HCT116 (cell line): ENCODE data around the gene GPR39.

ENCODE experiments used
- EZH2 ChIP-seq: fragments of 200-600 bp; sonication (generic); IDR thresholded peaks from 2 replicates; pipeline ENCODE4 v1.6.1; 2017; ENCODE audit warnings: antibody characterized with exemption, mixed run types
- POLR2AphosphoS5 ChIP-seq: IDR thresholded peaks from 2 replicates; pipeline ENCODE4 v1.6.1; 2011; ENCODE audit warnings: mild to moderate bottlenecking, low read depth, low read length, moderate library complexity
- SIN3A ChIP-seq: IDR thresholded peaks from 2 replicates; pipeline ENCODE4 v1.6.1; 2012; ENCODE audit warnings: low read depth
- YY1 ChIP-seq: IDR thresholded peaks from 2 replicates; pipeline ENCODE4 v1.6.1; 2011; ENCODE audit warnings: low read length, low read depth, moderate library complexity, mild to moderate bottlenecking; ENCODE audit not compliant: insufficient replicate concordance; ENCODE audit errors: extremely low read depth
- TF ChIP-seq, protein P1 (sequence below): IDR thresholded peaks from 2 replicates; pipeline ENCODE4 v1.6.1; 2012; ENCODE audit warnings: low read depth
- TF ChIP-seq, protein P2 (sequence below), 3 experiments: fragments of 200-600 bp in 1 of 3; sonication (generic) in 1 of 3; IDR thresholded peaks in 2 of 3; conservative IDR thresholded peaks in 1 of 3; 2 replicates each; pipeline ENCODE4 v1.5.1; 2012 to 2017; ENCODE audit warnings: low read depth in 2 of 3, low read length in 2 of 3, antibody characterized with exemption in 1 of 3, borderline replicate concordance in 1 of 3, control low read depth in 1 of 3, mild to moderate bottlenecking in 1 of 3, mixed read lengths in 1 of 3, mixed run types in 1 of 3, moderate library complexity in 1 of 3; ENCODE audit not compliant: insufficient read depth in 1 of 3
- TF ChIP-seq, protein P3 (sequence below): IDR thresholded peaks from 2 replicates; pipeline ENCODE4 v1.6.1; 2012

DNA sequence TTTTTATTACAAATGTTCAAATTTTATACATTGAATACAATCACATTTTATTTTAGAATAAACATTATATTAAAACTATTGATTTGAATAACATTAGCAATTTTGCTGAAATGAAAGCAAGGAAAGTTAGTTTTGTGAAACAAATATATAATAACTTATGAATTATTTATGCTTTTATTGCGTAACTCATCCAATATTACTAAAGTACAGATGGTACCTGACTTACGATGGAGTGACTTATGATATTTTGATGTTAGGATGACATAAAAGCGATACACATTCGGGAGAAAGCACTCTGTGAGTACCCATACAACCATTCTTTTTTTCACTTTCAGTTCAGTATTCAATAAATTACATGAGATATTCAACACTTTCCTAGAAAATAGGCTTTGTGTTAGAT is 26.5 kb downstream of the GPR39 start:
- TF ChIP-seq, protein P1, sequence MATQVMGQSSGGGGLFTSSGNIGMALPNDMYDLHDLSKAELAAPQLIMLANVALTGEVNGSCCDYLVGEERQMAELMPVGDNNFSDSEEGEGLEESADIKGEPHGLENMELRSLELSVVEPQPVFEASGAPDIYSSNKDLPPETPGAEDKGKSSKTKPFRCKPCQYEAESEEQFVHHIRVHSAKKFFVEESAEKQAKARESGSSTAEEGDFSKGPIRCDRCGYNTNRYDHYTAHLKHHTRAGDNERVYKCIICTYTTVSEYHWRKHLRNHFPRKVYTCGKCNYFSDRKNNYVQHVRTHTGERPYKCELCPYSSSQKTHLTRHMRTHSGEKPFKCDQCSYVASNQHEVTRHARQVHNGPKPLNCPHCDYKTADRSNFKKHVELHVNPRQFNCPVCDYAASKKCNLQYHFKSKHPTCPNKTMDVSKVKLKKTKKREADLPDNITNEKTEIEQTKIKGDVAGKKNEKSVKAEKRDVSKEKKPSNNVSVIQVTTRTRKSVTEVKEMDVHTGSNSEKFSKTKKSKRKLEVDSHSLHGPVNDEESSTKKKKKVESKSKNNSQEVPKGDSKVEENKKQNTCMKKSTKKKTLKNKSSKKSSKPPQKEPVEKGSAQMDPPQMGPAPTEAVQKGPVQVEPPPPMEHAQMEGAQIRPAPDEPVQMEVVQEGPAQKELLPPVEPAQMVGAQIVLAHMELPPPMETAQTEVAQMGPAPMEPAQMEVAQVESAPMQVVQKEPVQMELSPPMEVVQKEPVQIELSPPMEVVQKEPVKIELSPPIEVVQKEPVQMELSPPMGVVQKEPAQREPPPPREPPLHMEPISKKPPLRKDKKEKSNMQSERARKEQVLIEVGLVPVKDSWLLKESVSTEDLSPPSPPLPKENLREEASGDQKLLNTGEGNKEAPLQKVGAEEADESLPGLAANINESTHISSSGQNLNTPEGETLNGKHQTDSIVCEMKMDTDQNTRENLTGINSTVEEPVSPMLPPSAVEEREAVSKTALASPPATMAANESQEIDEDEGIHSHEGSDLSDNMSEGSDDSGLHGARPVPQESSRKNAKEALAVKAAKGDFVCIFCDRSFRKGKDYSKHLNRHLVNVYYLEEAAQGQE, result no peak
- TF ChIP-seq POLR2AphosphoS5, result no peak
- TF ChIP-seq, protein P2, sequence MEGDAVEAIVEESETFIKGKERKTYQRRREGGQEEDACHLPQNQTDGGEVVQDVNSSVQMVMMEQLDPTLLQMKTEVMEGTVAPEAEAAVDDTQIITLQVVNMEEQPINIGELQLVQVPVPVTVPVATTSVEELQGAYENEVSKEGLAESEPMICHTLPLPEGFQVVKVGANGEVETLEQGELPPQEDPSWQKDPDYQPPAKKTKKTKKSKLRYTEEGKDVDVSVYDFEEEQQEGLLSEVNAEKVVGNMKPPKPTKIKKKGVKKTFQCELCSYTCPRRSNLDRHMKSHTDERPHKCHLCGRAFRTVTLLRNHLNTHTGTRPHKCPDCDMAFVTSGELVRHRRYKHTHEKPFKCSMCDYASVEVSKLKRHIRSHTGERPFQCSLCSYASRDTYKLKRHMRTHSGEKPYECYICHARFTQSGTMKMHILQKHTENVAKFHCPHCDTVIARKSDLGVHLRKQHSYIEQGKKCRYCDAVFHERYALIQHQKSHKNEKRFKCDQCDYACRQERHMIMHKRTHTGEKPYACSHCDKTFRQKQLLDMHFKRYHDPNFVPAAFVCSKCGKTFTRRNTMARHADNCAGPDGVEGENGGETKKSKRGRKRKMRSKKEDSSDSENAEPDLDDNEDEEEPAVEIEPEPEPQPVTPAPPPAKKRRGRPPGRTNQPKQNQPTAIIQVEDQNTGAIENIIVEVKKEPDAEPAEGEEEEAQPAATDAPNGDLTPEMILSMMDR (IDR thresholded peaks at IDR 0.05 in 2 of 3, conservative IDR thresholded peaks at IDR 0.05 in 1 of 3; ENCODE audit: borderline replicate concordance in 1 of 3, insufficient read depth in 1 of 3, low read depth in 2 of 3, low read length in 2 of 3), result no peak
- TF ChIP-seq, protein P3, sequence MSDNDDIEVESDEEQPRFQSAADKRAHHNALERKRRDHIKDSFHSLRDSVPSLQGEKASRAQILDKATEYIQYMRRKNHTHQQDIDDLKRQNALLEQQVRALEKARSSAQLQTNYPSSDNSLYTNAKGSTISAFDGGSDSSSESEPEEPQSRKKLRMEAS, result no peak
- no peak for TF ChIP-seq SIN3A
- no peak for TF ChIP-seq YY1
- TF ChIP-seq EZH2, result no peak
